HG03064 (cell line): Measurements from ENCODE around the gene MCHR1.

Experiments used
- ATAC-seq: cut with Tn5 transposase; IDR thresholded peaks from one replicate; pipeline ENCODE4 v1.9.1; 2021; ENCODE audit warnings: low read depth; ENCODE audit not compliant: unreplicated experiment

MCHR1 gene, protein sequence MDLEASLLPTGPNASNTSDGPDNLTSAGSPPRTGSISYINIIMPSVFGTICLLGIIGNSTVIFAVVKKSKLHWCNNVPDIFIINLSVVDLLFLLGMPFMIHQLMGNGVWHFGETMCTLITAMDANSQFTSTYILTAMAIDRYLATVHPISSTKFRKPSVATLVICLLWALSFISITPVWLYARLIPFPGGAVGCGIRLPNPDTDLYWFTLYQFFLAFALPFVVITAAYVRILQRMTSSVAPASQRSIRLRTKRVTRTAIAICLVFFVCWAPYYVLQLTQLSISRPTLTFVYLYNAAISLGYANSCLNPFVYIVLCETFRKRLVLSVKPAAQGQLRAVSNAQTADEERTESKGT

DNA sequence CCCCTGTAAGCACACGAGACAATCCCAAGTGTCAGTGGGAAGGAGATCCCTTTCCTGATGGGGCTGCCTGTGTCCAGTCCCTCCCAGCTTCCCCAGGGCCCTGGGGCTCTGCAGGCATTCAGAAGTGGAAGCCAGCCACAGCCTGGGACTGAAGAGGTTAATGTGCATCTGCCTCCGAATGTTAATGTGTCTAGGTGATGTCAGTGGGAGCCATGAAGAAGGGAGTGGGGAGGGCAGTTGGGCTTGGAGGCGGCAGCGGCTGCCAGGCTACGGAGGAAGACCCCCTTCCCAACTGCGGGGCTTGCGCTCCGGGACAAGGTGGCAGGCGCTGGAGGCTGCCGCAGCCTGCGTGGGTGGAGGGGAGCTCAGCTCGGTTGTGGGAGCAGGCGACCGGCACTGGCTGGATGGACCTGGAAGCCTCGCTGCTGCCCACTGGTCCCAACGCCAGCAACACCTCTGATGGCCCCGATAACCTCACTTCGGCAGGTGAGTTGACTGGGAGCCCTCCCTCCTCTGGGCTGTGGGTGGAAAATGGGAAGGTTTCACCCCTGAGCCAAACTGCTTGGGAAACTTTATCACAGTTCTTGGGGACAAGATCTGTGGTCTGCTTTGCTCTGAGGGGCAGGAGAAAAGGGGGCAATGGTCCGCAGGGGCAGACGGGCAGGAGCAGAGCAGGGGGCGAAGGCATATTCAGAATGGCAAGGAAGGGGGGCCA is at the start of gene MCHR1:
MCHR1 (plus strand) TSS at position 236 of the 715 bp plus-strand sequence; CDS start at position 405, 169 bp downstream.
- ATAC-seq = no peak

DNA sequence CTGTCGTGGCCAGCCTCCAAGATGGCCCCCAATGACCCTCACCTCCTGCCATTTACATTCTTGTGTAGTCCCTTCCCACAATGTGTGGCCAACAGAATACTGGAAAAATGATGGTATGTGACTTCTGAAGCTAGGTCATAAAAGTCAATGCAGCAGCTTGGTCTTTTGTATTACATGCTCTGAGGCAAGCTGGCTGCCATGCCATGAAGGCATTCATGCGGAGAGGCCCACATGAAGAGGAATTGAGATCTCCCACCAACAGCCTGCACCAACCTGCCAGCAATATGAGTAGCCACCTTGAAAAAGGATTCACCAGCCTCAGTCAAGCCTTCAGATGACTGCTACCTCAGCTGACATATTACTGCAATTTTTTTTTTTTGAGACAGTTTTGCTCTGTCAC is 47.4 kb upstream of the MCHR1 start:
- ATAC-seq = no peak

DNA sequence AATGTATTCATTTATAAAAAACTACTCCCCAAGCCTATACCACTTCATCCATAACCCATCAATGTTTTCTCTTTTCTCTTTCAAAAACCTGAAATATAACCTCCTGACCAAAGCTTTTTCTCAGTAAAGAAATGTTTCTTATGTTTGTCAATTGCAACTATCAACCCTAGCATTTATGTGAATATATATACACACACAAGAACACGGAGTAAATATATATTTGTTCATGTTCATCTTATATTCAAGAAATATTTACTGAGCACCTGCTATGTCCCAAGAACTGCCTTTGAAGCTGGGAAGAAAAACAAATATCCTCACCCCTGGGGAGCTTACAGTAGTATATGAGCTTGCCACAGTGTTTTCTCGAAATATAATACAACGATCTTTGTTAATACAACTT is 46.2 kb upstream of the MCHR1 start:
- ATAC-seq = no peak

DNA sequence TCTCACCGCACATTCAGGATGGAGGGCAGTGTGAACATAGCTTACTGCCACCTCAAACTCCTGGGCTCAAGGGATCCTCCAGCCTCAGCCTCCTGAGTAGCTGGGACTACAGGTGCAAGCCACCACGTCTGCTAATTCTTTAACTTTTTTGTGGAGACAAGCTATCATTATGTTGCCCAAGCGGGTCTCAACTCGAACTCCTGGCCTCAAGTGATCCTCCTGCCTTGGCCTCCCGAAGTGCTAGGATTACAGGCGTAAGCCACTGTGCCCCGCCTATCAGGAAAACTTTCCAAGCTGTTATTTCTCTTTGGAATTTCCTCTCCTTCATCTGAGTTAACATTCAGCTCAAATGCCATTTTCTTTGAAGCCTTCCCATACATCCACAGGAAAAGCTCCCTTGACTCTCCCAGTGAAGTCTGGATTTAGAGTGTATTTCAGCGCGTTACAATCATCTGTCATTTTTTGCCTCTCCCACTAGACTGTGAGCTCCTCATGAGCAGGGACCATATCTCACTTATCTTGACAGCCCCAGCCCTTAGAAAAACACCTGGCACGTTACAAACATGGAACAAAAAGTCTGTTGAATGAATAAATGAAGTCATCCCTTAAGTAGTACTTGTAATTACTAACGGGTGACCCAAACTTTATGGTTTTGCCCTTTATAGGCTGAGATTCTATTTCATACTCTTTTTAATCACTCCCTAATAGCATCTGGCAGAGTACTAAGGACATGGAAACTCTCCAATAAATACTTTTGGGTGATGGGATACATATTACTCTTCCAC is 45.0 kb upstream of the MCHR1 start:
- ATAC-seq = no peak

DNA sequence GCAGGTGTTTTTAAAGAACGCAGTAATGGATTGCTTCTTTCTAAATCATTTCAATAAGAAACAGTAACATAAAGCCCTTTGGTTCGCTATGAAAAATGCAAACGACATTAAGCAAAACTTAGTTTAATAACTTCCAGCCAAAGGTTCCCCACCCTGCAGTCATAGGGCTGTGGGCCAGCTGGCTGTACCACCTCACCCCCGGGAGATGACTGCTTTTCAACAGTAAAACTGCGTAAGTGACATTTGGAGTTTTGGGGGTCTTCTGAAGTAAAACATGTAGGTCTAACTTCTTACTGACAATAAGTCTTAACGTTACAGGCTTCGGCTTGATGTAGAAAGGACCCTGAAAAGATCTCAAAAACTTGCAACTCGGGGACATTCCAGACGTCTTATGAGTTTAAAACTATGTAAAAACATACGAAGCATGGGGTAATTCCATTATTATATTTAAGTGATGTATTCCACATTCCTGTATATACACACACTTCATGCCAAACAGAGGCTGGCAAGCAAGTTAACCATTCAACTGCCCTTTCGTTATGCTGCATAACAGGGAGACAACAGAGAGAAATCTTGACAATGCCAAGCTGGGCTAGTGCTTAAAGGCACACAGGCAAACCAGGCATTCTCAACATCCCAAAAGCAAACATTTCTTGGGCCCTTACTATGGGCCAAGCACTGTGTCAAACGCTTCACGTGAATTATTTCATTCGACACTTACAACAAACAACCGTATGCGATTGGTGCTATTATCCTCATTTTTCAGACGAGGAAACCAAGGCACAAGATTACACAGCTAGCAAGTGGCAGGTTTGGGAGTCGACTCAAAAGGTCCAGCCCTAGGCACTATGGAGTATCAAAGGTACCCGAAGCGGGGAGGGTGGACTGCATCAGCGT is 44.0 kb upstream of the MCHR1 start:
- no peak for ATAC-seq

DNA sequence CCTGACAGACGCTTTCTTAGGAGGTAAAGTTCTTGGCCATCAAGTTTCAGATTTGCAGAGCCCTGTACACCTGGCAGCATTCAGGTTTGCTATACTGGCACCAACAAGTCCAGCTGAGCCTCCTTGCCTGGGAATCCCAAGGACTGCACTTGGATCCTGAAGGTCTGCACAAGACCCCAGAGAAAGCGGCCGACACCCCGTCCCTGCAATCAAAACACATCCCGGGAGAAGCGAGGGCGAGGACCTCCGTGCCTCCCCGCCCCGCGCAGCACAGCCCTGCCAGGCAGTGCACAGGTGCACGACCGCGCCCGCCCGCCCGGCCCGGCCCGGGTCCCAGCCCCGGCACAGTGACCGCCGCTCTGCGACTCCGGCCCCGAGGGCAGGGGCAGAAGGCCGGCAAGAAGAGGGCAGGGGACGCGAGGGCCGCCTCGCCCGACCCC is 43.3 kb upstream of the MCHR1 start:
- ATAC-seq = peak; percentile 4

DNA sequence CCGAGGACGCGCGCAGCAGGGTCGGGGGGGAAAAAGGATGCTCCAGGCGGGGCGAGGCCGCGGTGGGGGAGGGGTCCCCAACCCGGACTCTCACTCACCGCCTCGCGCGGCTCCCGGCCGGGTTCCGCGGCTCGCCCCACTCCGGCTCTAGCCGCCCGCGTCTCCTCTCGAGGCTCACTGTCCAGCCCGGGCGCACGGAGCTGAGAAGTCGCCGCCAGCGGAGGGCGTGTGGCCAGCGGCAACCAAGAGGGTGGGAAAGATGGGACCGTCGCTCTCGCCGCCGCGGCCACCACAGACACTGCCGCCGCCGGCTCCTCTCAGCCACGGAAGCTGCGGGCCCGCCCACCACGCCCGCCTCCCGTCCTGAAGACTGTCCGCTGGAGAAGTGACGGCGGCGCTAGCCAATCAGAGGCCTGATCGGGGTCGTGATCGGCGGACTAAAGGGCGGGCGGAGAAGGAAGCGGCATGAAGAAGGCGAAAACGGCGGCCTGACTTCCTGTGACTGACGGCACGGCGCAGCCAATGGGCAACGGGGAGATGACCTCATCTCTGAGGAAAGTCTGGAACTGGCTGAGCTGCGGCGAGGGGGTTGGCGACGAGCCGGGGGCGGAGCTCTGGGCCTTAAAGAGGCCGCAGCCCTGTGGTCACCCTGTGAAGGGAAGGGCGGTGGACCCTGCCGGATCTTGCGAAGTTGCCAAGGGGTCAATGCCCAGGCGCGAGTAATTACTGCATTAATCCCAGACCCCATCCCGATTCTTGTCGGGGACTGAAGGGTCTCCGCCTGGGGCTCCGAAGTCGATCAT is 42.7 kb upstream of the MCHR1 start, which contains the start of gene MRTFA:
MRTFA (minus strand) TSS at position 340 of the 803 bp plus-strand sequence.
- peak; percentile 86 for ATAC-seq

DNA sequence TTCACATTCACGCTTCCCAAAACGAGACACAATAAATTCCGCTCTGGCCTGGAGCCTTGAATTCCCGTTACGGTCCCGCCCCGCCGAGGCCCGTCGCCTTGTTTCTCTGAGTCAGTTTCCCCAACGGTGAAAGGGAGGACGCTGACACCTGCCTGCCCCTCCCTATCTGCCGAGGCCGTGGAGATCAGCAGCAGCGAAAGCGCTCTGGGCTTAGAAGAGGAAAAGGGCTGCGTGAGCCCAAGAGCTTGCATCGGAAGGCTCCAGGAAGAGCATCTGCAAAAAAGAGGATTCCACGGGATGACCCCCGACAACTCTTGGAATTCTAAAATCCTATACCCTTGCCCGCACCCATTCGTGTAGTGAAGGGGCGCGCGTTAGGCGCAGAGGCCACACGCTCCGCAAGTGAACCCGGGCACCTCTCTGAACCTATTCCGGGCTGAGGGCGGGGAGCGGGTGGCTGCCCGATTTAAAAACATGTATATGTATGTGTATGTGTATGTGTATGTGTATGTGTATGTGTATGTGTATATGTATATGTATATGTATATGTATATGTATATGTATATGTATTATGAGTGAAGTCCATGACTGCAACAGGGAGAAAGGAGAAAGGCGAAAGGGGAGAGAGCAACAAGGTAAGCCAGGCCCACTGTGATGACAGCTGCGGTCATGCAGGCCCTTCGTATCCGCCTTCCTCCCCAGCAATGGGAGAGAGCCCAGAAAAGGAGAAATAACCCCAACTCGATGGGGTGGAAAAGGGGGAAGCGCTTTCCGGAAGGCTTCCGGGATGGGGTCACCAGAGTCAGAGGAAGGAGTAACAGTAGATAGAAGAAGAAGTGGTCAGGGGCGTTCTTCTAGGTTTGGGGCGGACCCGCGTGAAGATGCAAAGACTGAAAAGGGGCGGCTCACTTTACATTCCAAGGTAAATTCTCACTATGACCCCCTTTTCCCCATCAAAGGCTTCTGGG is 41.8 kb upstream of the MCHR1 start:
- ATAC-seq = peak; percentile 25

DNA sequence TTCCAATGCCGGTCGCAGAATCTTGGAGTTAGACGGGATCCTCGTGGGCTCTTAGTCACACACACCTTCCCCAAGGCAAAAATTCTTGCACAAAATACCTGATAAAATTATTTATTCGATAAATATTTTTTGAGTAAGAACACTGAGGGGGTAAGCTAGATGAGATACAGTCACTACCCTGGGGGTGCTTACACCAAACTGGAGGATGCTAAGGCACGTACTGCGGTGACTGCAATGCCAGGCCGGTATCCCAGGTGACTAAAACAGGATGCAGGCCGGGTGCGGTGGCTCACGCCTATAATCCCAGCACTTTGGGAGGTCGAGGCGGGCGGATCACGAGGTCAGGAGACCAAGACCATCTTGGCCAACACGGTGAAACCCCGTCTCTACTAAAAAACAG is 41.0 kb upstream of the MCHR1 start:
- ATAC-seq = no peak

DNA sequence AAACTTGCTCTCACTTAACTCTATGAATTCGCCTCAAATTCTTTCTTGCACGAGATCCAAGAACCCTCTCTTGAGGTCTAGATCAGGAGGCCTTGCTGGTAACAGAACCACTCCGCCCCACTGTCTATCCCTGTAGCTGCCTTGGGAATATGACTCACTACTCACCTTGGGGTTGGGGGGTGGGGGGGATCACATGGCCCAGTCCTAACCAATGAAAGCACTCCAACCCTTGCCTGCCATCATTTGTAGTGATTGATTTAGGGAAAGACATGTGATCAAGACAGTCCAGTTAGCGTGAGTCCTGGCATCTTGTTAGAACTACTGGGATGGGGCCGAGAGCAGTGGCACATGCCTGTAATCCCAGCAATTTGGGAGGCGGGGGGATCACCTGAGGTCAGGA is 38.0 kb upstream of the MCHR1 start:
- no peak for ATAC-seq

DNA sequence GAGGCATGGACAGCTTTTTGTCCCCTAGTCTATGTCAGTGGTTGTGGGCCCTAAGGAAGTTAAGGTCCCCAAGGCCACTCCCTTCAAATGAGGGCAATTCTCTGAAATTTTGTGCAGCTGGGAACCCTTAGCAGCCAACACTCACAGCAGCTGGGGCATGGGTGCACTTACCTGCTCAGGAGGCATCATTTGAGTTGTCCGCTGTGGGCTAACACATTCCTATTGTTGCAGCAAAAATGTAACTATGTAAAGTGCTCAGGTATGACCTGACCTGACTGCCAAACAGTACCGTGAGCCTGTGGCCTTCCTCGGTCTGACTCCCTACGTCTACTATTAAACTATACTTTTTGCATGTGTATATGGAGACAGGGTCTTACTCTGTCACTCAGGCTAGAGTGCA is 37.0 kb upstream of the MCHR1 start:
- no peak for ATAC-seq

DNA sequence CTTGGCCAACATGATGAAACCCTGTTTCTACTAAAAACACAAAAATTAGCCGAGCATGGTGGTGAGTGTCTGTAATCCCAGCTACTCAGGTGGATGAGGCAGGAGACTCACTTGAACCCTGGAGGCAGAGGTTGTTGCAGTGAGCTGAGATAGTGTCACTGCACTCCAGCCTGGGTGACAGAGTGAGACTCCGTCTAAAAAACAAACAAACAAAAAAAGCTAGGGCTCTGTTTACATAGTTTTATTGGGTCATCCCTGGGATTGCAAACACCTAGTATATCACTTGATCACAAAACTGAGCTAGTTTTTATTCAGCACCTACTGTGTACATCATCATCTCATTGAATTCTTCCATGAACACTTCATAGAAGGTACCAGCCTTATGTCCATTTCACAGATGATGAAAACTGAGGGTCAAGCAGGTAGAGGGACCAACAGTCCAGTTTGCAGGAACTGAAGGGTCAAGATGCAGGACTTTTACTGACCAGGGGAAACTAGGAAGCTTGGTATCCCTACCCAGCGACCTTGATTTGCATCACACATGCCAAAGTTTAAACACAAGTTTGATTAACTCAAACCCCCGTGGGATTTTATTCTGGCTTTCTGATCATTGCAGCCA is 33.6 kb upstream of the MCHR1 start:
- no peak for ATAC-seq

DNA sequence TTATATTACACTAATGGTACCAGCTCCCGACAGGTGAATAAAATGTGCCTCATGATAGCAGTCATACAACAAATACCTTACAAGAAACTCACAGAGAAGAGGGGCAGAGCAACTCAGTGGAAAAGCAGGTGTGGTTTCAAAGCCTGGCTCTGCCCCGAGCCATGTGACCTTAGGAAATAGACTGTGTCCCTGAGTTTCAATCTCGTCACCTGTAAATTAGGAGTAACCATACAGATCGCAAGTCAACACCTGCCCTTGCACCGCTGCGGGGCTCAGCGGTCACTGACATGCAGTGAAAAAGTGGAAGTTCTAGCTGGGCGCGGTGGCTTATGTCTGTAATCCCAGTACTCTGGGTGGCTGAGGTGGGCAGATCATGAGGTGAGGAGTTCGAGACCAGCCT is 30.9 kb upstream of the MCHR1 start:
- no peak for ATAC-seq

DNA sequence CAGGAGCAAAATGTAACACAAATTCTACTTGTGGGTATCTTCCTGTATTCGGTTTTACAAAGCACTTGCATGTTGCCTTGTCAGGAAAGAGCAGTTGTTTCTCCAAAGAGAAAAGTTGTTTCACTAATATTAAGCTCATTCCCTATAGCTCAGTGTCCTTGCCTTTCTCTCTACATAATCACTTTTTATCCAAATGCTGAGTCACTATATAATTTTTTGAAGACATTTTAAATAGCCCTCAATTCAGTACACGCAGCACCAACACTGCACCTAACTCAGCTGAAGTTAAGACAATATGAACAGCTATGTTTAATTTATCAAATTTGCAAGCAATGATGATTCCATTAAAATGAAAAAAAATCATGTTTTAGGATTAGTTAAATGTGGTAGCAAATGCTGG is 28.2 kb upstream of the MCHR1 start:
- no peak for ATAC-seq

DNA sequence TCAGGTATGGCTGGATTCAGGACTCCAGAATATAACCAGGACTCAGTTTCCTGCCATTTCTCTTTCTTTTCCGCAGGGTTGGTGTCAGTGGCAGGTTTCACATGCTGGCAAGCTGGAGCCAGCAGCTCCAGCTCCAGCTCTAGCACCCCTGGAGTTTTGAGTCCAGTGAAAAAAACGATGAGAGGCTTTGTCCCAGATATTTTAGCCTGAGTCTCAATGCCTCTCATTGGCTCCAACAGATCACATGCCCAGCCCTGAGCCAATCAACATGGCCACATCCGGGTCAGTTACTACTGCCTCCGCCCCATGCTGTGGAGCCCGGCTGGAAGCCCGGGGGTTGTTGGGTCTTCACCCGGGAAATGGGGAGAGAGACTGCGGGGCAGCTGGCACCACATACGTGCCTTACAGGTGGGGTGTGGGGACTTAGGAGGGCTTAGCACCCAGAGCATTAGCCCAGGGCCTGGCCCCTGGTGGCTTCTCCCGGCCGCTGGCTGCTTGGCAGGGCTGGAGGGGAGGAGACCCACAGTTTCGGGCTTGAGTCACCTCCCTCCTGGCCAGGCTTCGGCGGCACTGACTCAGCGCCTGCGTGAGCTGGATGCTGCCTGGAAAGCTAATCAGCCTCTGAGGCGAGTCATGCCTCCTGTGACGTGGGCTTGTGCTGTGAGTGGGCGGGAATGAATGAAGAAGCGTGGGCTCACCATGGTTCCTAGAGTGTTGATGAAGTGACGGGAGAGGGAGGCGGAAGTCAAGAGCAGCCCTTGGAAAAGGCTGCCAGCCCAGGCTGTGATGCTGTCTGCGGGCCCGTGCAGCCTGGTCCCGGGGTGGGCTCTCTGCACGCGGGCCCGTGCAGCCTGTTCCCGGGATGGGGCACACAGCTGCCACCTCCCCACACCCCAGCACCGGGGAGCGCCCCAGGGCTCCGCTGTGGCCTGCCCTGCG is 27.5 kb upstream of the MCHR1 start:
- no peak for ATAC-seq

DNA sequence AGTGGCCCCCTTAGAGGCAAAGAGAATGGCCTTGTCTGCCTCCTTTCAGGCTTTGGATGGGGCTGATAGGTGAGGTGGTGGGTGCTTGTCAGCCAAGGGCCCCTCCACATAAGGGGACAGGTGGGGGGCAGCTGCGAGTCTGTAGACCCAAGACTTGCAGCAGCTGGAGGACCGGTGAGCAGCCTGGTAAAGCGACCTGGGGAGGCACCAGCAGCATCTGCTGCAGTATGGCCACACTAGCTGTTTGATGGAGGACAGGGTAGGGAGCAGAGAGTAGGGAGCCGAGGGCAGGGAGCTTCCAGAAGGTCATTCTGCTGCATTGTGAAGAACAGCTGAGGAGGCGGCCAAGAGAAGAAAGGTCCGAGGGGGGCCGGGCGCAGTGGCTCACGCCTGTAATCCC is 25.9 kb upstream of the MCHR1 start:
- ATAC-seq = no peak
